ENCODE data around the gene BBIP1.

BBIP1 gene

GRCh38 chr10:110901954-110902819 lies 16.8 kb downstream of the BBIP1 start:
- no peaks in the 10 kb centered on the region for H3K27me3 ChIP-seq (replicated peaks; ENCODE audit: control insufficient read depth, insufficient read depth, low read length)
- DNase-seq (ENCODE audit: extremely low read depth, insufficient read length): no peak
- no peak for TF ChIP-seq CTCF (IDR thresholded peaks at IDR 0.05; ENCODE audit: insufficient read depth, low read length, poor library complexity, severe bottlenecking)
- no peak overlapping the region for H3K4me3 ChIP-seq (replicated peaks; ENCODE audit: low read depth, low read length)
- H3K36me3 ChIP-seq (ENCODE audit: control insufficient read depth, insufficient read depth, low read length): peaks cover 1% of the 10 kb centered on the region; the same call in 1 of the 2 replicates

DNA sequence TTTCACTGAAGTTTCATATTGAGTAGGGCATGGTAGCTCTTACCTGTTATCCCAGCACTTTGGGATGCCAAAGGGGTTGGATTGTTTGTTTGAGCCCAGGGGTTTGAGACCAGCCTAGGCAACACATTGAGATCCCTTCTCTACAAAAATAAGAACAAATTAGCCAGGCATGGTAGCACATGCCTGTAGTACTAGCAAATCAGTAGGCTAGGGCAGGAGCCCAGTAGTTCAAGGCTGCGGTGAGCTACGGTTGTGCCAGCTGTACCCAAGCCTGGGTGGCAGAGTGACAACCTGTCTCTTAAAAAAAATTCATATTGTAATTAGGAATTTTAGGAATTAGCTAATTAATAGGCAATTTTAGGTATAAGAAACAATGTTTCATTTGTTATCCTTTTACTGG lies 18.0 kb downstream of the BBIP1 start:
- Histone ChIP-seq H3K4me3 (replicated peaks; ENCODE audit: low read depth, low read length) (no peak overlapping the region), H3K27me3 (replicated peaks; ENCODE audit: control insufficient read depth, insufficient read depth, low read length) (no peaks in the 10 kb centered on the region), H3K36me3 (ENCODE audit: control insufficient read depth, insufficient read depth, low read length) (peaks cover 4% of the 10 kb centered on the region; the same call in 1 of the 2 replicates)
- DNase-seq (ENCODE audit: extremely low read depth, insufficient read length): no peak
- no peak for TF ChIP-seq CTCF (IDR thresholded peaks at IDR 0.05; ENCODE audit: insufficient read depth, low read length, poor library complexity, severe bottlenecking)

DNA sequence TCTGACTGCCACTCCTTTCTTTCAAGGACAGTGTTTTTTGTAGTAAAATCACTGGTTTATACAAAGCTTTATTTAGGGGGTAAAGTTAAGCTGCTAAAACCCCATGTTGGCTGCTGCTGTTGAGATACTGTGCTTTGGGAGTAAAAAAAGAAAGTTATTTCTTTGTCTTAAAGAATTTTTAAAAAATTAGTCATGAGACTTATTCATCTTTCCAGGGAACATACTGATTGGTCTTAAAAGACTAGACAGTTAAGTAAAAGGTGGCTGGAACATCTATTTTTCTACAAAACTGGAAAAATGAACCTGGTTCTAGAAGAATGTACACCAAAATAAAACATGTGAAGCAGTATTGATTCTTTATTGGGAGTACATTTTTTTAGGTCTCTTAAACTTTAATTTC lies 20.6 kb downstream of the BBIP1 start:
- no peak for TF ChIP-seq CTCF (IDR thresholded peaks at IDR 0.05; ENCODE audit: insufficient read depth, low read length, poor library complexity, severe bottlenecking)
- Histone ChIP-seq H3K27me3 (replicated peaks; ENCODE audit: control insufficient read depth, insufficient read depth, low read length) (no peaks in the 10 kb centered on the region), H3K4me3 (replicated peaks; ENCODE audit: low read depth, low read length) (no peak overlapping the region), H3K36me3 (ENCODE audit: control insufficient read depth, insufficient read depth, low read length) (peaks cover 4% of the 10 kb centered on the region; the same call in 1 of the 2 replicates)
- no peak for DNase-seq (ENCODE audit: extremely low read depth, insufficient read length)

DNA sequence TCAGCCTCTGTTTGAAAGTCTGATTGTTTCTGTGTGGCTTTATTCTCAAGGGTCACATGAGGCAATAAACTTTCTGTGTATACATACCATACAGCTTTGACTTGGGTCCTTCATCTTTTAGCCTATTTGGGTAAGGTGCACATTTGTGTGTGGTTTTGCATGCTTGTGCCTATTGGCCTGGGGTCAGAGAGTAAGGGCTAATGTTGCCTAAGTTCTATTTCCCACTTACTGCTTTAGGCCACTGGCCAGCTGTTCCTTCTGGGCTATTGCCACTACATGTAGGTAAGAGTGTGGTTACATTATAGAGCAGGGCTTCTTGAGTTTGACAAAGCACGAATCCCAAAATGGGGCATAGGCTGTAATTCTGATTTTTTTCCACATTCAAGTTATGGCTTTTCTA lies 21.8 kb downstream of the BBIP1 start:
- H3K27me3 ChIP-seq (replicated peaks; ENCODE audit: control insufficient read depth, insufficient read depth, low read length): no peaks in the 10 kb centered on the region
- peaks cover 4% of the 10 kb centered on the region; the same call in 1 of the 2 replicates for H3K36me3 ChIP-seq (ENCODE audit: control insufficient read depth, insufficient read depth, low read length)
- TF ChIP-seq CTCF (IDR thresholded peaks at IDR 0.05; ENCODE audit: insufficient read depth, low read length, poor library complexity, severe bottlenecking): no peak
- no peak overlapping the region for H3K4me3 ChIP-seq (replicated peaks; ENCODE audit: low read depth, low read length)
- no peak for DNase-seq (ENCODE audit: extremely low read depth, insufficient read length)

- TF ChIP-seq CTCF (IDR thresholded peaks at IDR 0.05; ENCODE audit: insufficient read depth, low read length, poor library complexity, severe bottlenecking): peak; percentile 42
- Histone ChIP-seq H3K36me3 (ENCODE audit: control insufficient read depth, insufficient read depth, low read length) (peaks cover 4% of the 10 kb centered on the region; the same call in 1 of the 2 replicates), H3K27me3 (replicated peaks; ENCODE audit: control insufficient read depth, insufficient read depth, low read length) (no peaks in the 10 kb centered on the region), H3K4me3 (replicated peaks; ENCODE audit: low read depth, low read length) (no peak overlapping the region)
- no peak for DNase-seq (ENCODE audit: extremely low read depth, insufficient read length)
Measured at GRCh38 chr10:110893559-110894179, 25.3 kb downstream of the BBIP1 start.
